SK-N-SH (cell line): Measurements from ENCODE around the gene KCNAB1.

ENCODE experiments used
- CHD2 ChIP-seq: fragments of 150-350 bp; IDR thresholded peaks from 2 replicates; pipeline ENCODE4 v1.6.1; 2018; ENCODE audit warnings: low read length; ENCODE audit not compliant: partially characterized antibody
- EP300 ChIP-seq, 2 experiments: IDR thresholded peaks; 2 replicates each; pipeline versions ENCODE4 v1.4.0 to v1.6.1; 2012; ENCODE audit warnings: borderline replicate concordance in 1 of 2, low read depth in 1 of 2, low read length in 1 of 2
- EZH2phosphoT487 ChIP-seq: fragments of 200-600 bp; sonication (generic); IDR thresholded peaks from 2 replicates; pipeline ENCODE4 v1.6.1; 2017; ENCODE audit warnings: low read depth, mixed run types, mild to moderate bottlenecking, antibody characterized with exemption, moderate library complexity, borderline replicate concordance
- FOXJ3 ChIP-seq: sonication (generic); formaldehyde crosslinking; IDR thresholded peaks from 2 replicates; pipeline ENCODE4 v1.5.1; 2020; ENCODE audit warnings: mild to moderate bottlenecking, missing genetic modification reagents
- POLR2AphosphoS5 ChIP-seq: IDR thresholded peaks from 2 replicates; pipeline ENCODE4 v1.6.1; 2012; ENCODE audit warnings: low read depth, low read length
- RCOR1 ChIP-seq: fragments of 150-350 bp; IDR thresholded peaks from 2 replicates; pipeline ENCODE4 v1.6.1; 2017; ENCODE audit warnings: antibody characterized with exemption, low read length
- SIN3A ChIP-seq: IDR thresholded peaks from 2 replicates; pipeline ENCODE4 v1.6.1; 2012; ENCODE audit warnings: low read depth, mild to moderate bottlenecking, low read length, moderate library complexity, borderline replicate concordance
- TEAD4 ChIP-seq: IDR thresholded peaks from 2 replicates; pipeline ENCODE4 v1.4.0; 2012; ENCODE audit warnings: mild to moderate bottlenecking, borderline replicate concordance; ENCODE audit not compliant: insufficient read depth
- YY1 ChIP-seq: IDR thresholded peaks from 2 replicates; pipeline ENCODE4 v1.4.0; 2012; ENCODE audit warnings: low read depth, mild to moderate bottlenecking
- TF ChIP-seq, protein P1 (sequence below): fragments of 200-600 bp; sonication (generic); IDR thresholded peaks from 2 replicates; pipeline ENCODE4 v1.6.1; 2017; ENCODE audit warnings: antibody characterized with exemption, mild to moderate bottlenecking, moderate library complexity
- TF ChIP-seq, protein P2 (sequence below): IDR thresholded peaks from 2 replicates; pipeline ENCODE4 v1.4.0; 2012; ENCODE audit warnings: low read depth

DNA sequence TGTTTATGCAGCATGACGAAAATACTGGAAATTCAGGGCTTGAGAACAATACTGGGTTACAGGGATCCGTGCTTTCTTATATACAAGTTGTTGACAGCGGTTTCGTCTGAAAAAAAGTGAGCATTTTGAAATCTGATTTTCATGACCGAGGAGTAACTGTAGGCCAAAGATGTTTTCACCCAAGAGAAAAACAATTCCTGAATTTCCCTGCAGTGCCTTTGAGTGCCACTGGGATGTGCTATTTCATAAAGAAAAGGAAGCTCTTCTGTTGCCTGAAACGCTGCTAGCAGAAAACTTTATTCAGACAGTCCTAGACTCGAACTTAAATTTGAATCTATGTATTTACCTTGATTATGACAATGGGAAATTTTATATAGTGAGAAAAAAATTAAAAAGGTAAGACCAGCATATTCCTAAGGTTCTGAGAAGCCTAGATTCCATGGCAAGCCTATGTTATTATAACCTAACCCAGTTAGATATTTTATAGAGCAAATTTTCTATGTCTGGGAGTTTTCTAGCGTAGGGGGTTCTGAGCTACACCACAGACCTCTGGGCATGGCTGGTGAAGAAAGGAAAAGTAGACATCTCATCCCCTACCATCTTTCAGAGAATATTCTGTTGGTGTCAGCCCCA is 30.2 kb downstream of the KCNAB1 start:
- TF ChIP-seq, protein P1, sequence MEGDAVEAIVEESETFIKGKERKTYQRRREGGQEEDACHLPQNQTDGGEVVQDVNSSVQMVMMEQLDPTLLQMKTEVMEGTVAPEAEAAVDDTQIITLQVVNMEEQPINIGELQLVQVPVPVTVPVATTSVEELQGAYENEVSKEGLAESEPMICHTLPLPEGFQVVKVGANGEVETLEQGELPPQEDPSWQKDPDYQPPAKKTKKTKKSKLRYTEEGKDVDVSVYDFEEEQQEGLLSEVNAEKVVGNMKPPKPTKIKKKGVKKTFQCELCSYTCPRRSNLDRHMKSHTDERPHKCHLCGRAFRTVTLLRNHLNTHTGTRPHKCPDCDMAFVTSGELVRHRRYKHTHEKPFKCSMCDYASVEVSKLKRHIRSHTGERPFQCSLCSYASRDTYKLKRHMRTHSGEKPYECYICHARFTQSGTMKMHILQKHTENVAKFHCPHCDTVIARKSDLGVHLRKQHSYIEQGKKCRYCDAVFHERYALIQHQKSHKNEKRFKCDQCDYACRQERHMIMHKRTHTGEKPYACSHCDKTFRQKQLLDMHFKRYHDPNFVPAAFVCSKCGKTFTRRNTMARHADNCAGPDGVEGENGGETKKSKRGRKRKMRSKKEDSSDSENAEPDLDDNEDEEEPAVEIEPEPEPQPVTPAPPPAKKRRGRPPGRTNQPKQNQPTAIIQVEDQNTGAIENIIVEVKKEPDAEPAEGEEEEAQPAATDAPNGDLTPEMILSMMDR: peak; percentile 97
- TF ChIP-seq FOXJ3 (CRISPR knock-in tag) (no peak), EZH2phosphoT487 (no peak), SIN3A (no peak), EP300 (IDR thresholded peaks at IDR 0.05; ENCODE audit: borderline replicate concordance in 1 of 2, low read depth in 1 of 2, low read length in 1 of 2) (no peak), TEAD4 (no peak), YY1 (no peak), CHD2 (no peak), POLR2AphosphoS5 (no peak), RCOR1 (no peak)
- TF ChIP-seq, protein P2, sequence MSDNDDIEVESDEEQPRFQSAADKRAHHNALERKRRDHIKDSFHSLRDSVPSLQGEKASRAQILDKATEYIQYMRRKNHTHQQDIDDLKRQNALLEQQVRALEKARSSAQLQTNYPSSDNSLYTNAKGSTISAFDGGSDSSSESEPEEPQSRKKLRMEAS: no peak
